ENCODE data around the gene IL4. TPM values are rescaled to one million over a fixed set of nuclear protein-coding genes. Genes with fewer than 3 reads are reported as not detected.

IL4 gene
- total RNA-seq, 1 donor: not detected

DNA sequence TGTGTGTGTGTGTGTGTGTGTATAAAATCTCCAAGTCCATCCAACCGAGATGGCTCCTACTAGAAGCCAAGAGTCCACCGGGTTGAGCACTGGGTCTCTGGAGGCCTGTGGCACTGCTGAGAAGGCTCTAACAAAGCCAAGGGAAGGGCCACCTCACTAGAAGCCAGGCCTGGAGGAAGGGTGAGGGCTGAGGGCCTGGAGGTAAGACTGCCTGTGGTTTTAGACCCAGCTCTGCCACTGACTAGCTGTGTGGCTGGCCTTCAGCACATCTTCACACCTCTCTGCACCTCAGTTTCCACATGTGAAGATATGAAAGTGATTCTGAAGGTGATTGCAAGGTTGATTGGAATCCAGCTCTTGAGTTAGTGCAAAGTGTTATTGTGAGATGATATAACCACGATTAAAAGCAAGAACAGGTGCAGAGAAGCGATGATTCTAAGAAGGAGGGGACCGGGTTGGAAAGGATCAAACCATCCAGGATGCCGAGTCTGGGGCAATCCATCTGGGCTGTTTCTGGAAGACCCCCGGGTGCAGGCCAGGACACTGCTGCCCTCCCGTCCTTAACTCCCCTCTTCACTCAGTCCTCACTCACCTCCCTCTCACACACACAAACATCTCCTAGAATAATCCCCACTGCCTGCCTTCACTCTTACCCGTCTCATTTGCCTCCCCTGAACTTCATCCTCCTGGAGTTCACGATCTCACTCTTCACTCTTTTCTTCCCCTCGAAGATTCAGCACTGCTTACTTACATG, 2.3 kb downstream of the IL4 start:
- no peak overlapping the region for H3K4me2 ChIP-seq (ENCODE audit: insufficient read depth, low read length)
- H3K27ac ChIP-seq (ENCODE audit: low read depth, low read length): no peak overlapping the region
- no peaks in the 10 kb centered on the region for H3K9me3 ChIP-seq (ENCODE audit: low read depth, low read length)
- H3K4me1 ChIP-seq (ENCODE audit: insufficient read depth, low read length): peaks cover 35% of the 10 kb centered on the region
- no peaks in the 10 kb centered on the region for H3K79me2 ChIP-seq (ENCODE audit: insufficient read depth, low read length)
- no peaks in the 10 kb centered on the region for H3K27me3 ChIP-seq (ENCODE audit: insufficient read depth, low read length)
- H2AFZ ChIP-seq (ENCODE audit: low read length): no peak overlapping the region
- TF ChIP-seq, protein P1, sequence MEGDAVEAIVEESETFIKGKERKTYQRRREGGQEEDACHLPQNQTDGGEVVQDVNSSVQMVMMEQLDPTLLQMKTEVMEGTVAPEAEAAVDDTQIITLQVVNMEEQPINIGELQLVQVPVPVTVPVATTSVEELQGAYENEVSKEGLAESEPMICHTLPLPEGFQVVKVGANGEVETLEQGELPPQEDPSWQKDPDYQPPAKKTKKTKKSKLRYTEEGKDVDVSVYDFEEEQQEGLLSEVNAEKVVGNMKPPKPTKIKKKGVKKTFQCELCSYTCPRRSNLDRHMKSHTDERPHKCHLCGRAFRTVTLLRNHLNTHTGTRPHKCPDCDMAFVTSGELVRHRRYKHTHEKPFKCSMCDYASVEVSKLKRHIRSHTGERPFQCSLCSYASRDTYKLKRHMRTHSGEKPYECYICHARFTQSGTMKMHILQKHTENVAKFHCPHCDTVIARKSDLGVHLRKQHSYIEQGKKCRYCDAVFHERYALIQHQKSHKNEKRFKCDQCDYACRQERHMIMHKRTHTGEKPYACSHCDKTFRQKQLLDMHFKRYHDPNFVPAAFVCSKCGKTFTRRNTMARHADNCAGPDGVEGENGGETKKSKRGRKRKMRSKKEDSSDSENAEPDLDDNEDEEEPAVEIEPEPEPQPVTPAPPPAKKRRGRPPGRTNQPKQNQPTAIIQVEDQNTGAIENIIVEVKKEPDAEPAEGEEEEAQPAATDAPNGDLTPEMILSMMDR (IDR thresholded peaks at IDR 0.05; ENCODE audit: extremely low read depth, low read depth, low read length): no peak
- H4K20me1 ChIP-seq (ENCODE audit: insufficient read depth, low read length): no peaks in the 10 kb centered on the region
- no peaks in the 10 kb centered on the region for H3K36me3 ChIP-seq (ENCODE audit: insufficient read depth, low read length)
- no peak overlapping the region for H3K4me3 ChIP-seq (ENCODE audit: insufficient read depth, low read length)
- DNase-seq (ENCODE audit: insufficient read length, low spot score, missing footprints): no peak

DNA sequence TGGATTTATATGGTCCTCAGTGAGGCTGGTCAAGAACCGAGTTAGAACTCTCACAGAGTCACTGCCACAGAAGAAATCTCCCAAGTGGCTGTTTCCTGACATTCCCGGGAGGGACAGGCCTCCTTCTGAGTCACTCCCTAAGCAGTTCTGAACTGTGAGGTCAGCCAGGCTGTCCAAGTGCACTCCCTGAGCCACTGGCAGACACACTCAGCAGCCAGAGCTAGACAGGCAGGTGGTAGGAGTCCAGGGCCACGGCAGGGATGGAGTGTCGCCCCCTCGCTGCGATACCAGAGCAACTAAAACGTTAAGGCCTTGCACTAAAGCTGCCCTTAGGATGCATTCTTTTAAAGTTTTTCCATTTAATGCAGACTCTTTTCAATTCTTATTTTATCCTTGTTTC, 3.4 kb downstream of the IL4 start:
- no peaks in the 10 kb centered on the region for H3K9me3 ChIP-seq (ENCODE audit: low read depth, low read length)
- H3K4me3 ChIP-seq (ENCODE audit: insufficient read depth, low read length): no peak overlapping the region
- H4K20me1 ChIP-seq (ENCODE audit: insufficient read depth, low read length): no peaks in the 10 kb centered on the region
- TF ChIP-seq, protein P1 (IDR thresholded peaks at IDR 0.05; ENCODE audit: extremely low read depth, low read depth, low read length): peak; percentile 58
- peak; percentile 97 for DNase-seq (ENCODE audit: insufficient read length, low spot score, missing footprints)
- H3K4me1 ChIP-seq (ENCODE audit: insufficient read depth, low read length): peaks cover 35% of the 10 kb centered on the region
- no peaks in the 10 kb centered on the region for H3K27me3 ChIP-seq (ENCODE audit: insufficient read depth, low read length)
- no peaks in the 10 kb centered on the region for H3K79me2 ChIP-seq (ENCODE audit: insufficient read depth, low read length)
- peak overlapping the region; percentile 11 for H3K27ac ChIP-seq (ENCODE audit: low read depth, low read length)
- no peak overlapping the region for H2AFZ ChIP-seq (ENCODE audit: low read length)
- H3K36me3 ChIP-seq (ENCODE audit: insufficient read depth, low read length): no peaks in the 10 kb centered on the region
- H3K4me2 ChIP-seq (ENCODE audit: insufficient read depth, low read length): peak overlapping the region; percentile 31

DNA sequence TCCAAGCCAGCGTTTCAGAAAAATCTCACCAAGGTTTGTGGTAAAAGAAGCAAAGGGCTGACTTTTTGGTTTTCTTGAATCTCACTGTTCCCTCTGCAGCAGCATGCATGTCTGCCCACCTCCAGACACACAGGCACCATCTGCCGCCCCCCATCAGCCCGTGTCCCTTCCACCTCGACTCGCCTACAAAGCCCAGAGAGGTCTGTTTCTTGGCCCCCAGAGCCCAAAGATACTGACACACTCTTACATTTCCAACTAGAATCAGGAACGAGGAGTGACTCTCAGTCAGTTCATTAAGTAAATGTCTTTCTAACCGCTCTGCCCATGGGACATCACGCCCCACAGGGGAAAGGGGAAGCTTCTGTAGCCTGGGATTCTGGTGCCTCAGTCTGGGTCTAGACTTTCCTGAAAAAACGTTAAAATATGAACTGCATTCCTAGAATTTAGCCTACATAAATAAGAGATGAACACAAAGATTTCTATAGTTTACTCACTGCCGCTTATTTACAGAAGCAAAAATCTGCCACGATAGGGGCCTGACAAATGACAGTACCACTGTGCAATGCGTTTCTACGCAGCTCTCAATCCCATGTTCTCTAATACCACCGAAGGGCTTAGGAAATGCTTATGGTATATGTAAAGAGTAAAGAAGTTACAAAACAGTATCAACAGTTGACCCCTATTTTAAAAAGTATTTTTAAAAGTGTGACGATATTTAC, 4.1 kb downstream of the IL4 start:
- no peak overlapping the region for H3K27ac ChIP-seq (ENCODE audit: low read depth, low read length)

More for the DNA sequence above, 4.1 kb downstream of the IL4 start:
- TF ChIP-seq, protein P1 (IDR thresholded peaks at IDR 0.05; ENCODE audit: extremely low read depth, low read depth, low read length): no peak
- Histone ChIP-seq H4K20me1 (ENCODE audit: insufficient read depth, low read length) (no peaks in the 10 kb centered on the region), H2AFZ (ENCODE audit: low read length) (peak overlapping the region; percentile 29), H3K4me3 (ENCODE audit: insufficient read depth, low read length) (no peak overlapping the region), H3K4me1 (ENCODE audit: insufficient read depth, low read length) (peaks cover 35% of the 10 kb centered on the region), H3K79me2 (ENCODE audit: insufficient read depth, low read length) (no peaks in the 10 kb centered on the region), H3K4me2 (ENCODE audit: insufficient read depth, low read length) (no peak overlapping the region), H3K36me3 (ENCODE audit: insufficient read depth, low read length) (no peaks in the 10 kb centered on the region), H3K9me3 (ENCODE audit: low read depth, low read length) (no peaks in the 10 kb centered on the region), H3K27me3 (ENCODE audit: insufficient read depth, low read length) (no peaks in the 10 kb centered on the region)
- DNase-seq (ENCODE audit: insufficient read length, low spot score, missing footprints): no peak
